Medulla oblongata (tissue), 1 donor: ENCODE results near the gene ALKBH7.

Experiments used
- DNase-seq: peaks from one replicate; pipeline ENCODE4 v3.0.0-alpha.2; 2015; ENCODE audit errors: extremely low spot score

ALKBH7 gene

GRCh38 chr19:6424195-6424938 is 51.8 kb downstream of the ALKBH7 start, which contains the start of gene KHSRP:
TSS of gene KHSRP (minus strand) at chr19:6424811. CDS start at chr19:6424701, 110 bp downstream.
- DNase-seq: no peak
